Lung microvascular endothelial cell (primary cell): ENCODE measurements around the gene DCC. TPM values are rescaled to one million over a fixed set of nuclear protein-coding genes. Genes with fewer than 3 reads are reported as not detected.

Experiments used
- DNase-seq, 2 donors: peaks; one replicate each; pipeline versions ENCODE4 v3.0.0 to v3.0.0-alpha.2; 2010; ENCODE audit warnings: low read depth in 2 of 2
- total RNA-seq: library from RNA; depleted of rRNA; stranded (reverse); fragments of >200 nt; gene quantifications from 2 replicates; pipeline ENCODE4 v1.2.1, GENCODE V29; 2014

DCC gene
- total RNA-seq, 1 donor from 2014 or later: not detected

- DNase-seq: no peak
Measured at GRCh38 chr18:52422985-52423601, 83.1 kb downstream of the DCC start.

GRCh38 chr18:52426041-52426440 is 86.0 kb downstream of the DCC start:
- DNase-seq: no peak

- no peak for DNase-seq
Measured at GRCh38 chr18:52426462-52426861, 86.5 kb downstream of the DCC start.

GRCh38 chr18:52427521-52428175 is 87.7 kb downstream of the DCC start:
- DNase-seq: no peak

- DNase-seq: no peak
Measured at GRCh38 chr18:52431683-52432082, 91.7 kb downstream of the DCC start.

GRCh38 chr18:52433797-52434196 is 93.8 kb downstream of the DCC start:
- DNase-seq: no peak

GRCh38 chr18:52435301-52435700 is 95.3 kb downstream of the DCC start:
- no peak for DNase-seq

GRCh38 chr18:52437161-52437560 is 97.2 kb downstream of the DCC start:
- no peak for DNase-seq

- no peak for DNase-seq
Measured at GRCh38 chr18:52439457-52439856, 99.5 kb downstream of the DCC start.

GRCh38 chr18:52441794-52442193 is 101.8 kb downstream of the DCC start:
- DNase-seq: no peak

- no peak for DNase-seq
Measured at GRCh38 chr18:52442686-52443085, 102.7 kb downstream of the DCC start.

GRCh38 chr18:52451256-52451655 is 111.3 kb downstream of the DCC start:
- no peak for DNase-seq

GRCh38 chr18:52451851-52452250 is 111.9 kb downstream of the DCC start:
- no peak for DNase-seq

- DNase-seq: no peak
Measured at GRCh38 chr18:52452427-52452826, 112.4 kb downstream of the DCC start.

GRCh38 chr18:52459890-52460289 is 119.9 kb downstream of the DCC start:
- DNase-seq: no peak

- no peak for DNase-seq
Measured at GRCh38 chr18:52462853-52463252, 122.9 kb downstream of the DCC start.

GRCh38 chr18:52465391-52465790 is 125.4 kb downstream of the DCC start:
- DNase-seq: no peak

GRCh38 chr18:52468496-52468895 is 128.5 kb downstream of the DCC start:
- DNase-seq: no peak

GRCh38 chr18:52475325-52475724 is 135.3 kb downstream of the DCC start:
- DNase-seq: no peak

- no peak for DNase-seq
Measured at GRCh38 chr18:52481116-52481515, 141.1 kb downstream of the DCC start.

GRCh38 chr18:52484977-52485376 is 145.0 kb downstream of the DCC start:
- DNase-seq: no peak

- DNase-seq: no peak
Measured at GRCh38 chr18:52486052-52486451, 146.1 kb downstream of the DCC start.
